HCT116 (cell line): ENCODE measurements around the gene PLSCR5. TPM values are rescaled to one million over a fixed set of nuclear protein-coding genes. Genes with fewer than 3 reads are reported as not detected.
A peak's percentile ranks its signal among the peaks of the same experiment; 100 is the strongest.

Experiments
- ATAC-seq: fragments of 200-7000 bp; cut with Tn5 transposase; 2 replicates; pipeline ENCODE4 v1.9.1; 2020; ENCODE audit warnings: mild to moderate bottlenecking, moderate library complexity
- BruUV-seq: library from RNA; stranded (reverse); fragments of 400-500 nt; replicated peaks from 2 replicates; lab custom pipeline; 2021; lab: Mats Ljungman, UMichigan
- CTCF ChIA-PET: fragments of 300-600 bp; sonication (Branson Sonifier 250); formaldehyde crosslinking; loops from one replicate; lab custom pipeline; 2021; ENCODE audit warnings: antibody characterized with exemption; lab: Charles Lee
- POLR2A ChIA-PET: fragments of 300-600, 350-600 bp; sonication (Branson Sonifier 250); formaldehyde crosslinking; loops from one replicate; lab custom pipeline; 2021; ENCODE audit warnings: antibody characterized with exemption; lab: Charles Lee
- RAD21 ChIA-PET, 2 experiments: fragments of 300-600 bp; sonication (Branson Sonifier 250); formaldehyde crosslinking; loops; one replicate each; lab custom pipeline; 2023; ENCODE audit warnings: low total read pairs in 2 of 2; ENCODE audit not compliant: uncharacterized antibody in 2 of 2, unreplicated experiment in 2 of 2, low non-redundant PET in 1 of 2; lab: Charles Lee
- DNase-seq: peaks from one replicate; pipeline ENCODE4 v3.0.0-alpha.2; 2010; ENCODE audit warnings: low read depth, low spot score
- H2AFZ ChIP-seq: fragments of 200-600 bp; shearing (Covaris generic), sonication (generic); 2 replicates; pipeline ENCODE4 v1.6.1; 2017; ENCODE audit warnings: low read depth, mixed run types, mixed read lengths, antibody characterized with exemption, low read length; ENCODE audit not compliant: poor library complexity, severe bottlenecking
- H3K27ac ChIP-seq: 2 replicates; pipeline ENCODE4 v1.5.1; 2012; ENCODE audit warnings: low read depth, low read length
- H3K27me3 ChIP-seq: fragments of 200-600 bp; sonication (generic); 2 replicates; pipeline ENCODE4 v1.6.1; 2016; ENCODE audit warnings: mixed run types, low read length, mixed read lengths; ENCODE audit not compliant: insufficient read depth
- H3K36me3 ChIP-seq, 2 experiments: fragments of 200-500 bp in 1 of 2; fragments of 200-600 bp in 1 of 2; sonication (Bioruptor generic) in 1 of 2; sonication (generic) in 1 of 2; 2 replicates each; pipeline versions ENCODE4 v1.5.1 to v1.6.1; 2014 to 2016; ENCODE audit warnings: low read length in 2 of 2, inconsistent platforms in 1 of 2, mixed read lengths in 1 of 2, mixed run types in 1 of 2; ENCODE audit not compliant: insufficient read depth in 2 of 2, control insufficient read depth in 1 of 2
- H3K4me1 ChIP-seq, 2 experiments: fragments of 200-600 bp in 1 of 2; sonication (generic) in 1 of 2; 2 replicates each; pipeline versions ENCODE4 v1.5.1 to v1.6.1; 2012 to 2017; ENCODE audit warnings: low read length in 2 of 2, inconsistent platforms in 1 of 2, mild to moderate bottlenecking in 1 of 2, mixed read lengths in 1 of 2, mixed run types in 1 of 2, moderate library complexity in 1 of 2; ENCODE audit not compliant: insufficient read depth in 2 of 2, control insufficient read depth in 1 of 2
- H3K4me2 ChIP-seq: fragments of 200-600 bp; sonication (generic); 2 replicates; pipeline ENCODE4 v1.6.1; 2017; ENCODE audit warnings: mixed run types, low read length, mixed read lengths
- H3K4me3 ChIP-seq, 2 experiments: fragments of 200-600 bp in 1 of 2; sonication (generic) in 1 of 2; replicated peaks in 1 of 2; 2 replicates each; pipeline ENCODE4 v1.5.1; 2011 to 2016; ENCODE audit warnings: low read length in 2 of 2, control low read depth in 1 of 2, low read depth in 1 of 2, mild to moderate bottlenecking in 1 of 2, mixed read lengths in 1 of 2, mixed run types in 1 of 2
- H3K79me2 ChIP-seq: fragments of 200-600 bp; sonication (generic); 2 replicates; pipeline ENCODE4 v1.6.1; 2017; ENCODE audit warnings: mild to moderate bottlenecking, mixed run types, low read length, moderate library complexity, mixed read lengths; ENCODE audit not compliant: insufficient read depth
- H3K9ac ChIP-seq: fragments of 200-600 bp; sonication (generic); 2 replicates; pipeline ENCODE4 v1.6.1; 2016; ENCODE audit warnings: low read length, mixed read lengths
- H3K9me2 ChIP-seq: fragments of 200-600 bp; sonication (generic), shearing (Covaris generic); 2 replicates; pipeline ENCODE4 v1.6.1; 2017; ENCODE audit warnings: mixed run types, mild to moderate bottlenecking, moderate library complexity; ENCODE audit not compliant: insufficient read depth
- H3K9me3 ChIP-seq, 2 experiments: fragments of 200-500 bp in 1 of 2; fragments of 200-600 bp in 1 of 2; sonication (Bioruptor generic) in 1 of 2; sonication (generic) in 1 of 2; 2 replicates each; pipeline ENCODE4 v1.6.1; 2014 to 2017; ENCODE audit warnings: low read length in 2 of 2, mixed read lengths in 2 of 2, inconsistent platforms in 1 of 2, low read depth in 1 of 2, mild to moderate bottlenecking in 1 of 2, mixed run types in 1 of 2, moderate library complexity in 1 of 2; ENCODE audit not compliant: control insufficient read depth in 1 of 2, insufficient read depth in 1 of 2
- H4K20me1 ChIP-seq: fragments of 200-600 bp; sonication (generic), shearing (Covaris generic); 2 replicates; pipeline ENCODE4 v1.6.1; 2017; ENCODE audit warnings: mixed run types, mild to moderate bottlenecking, moderate library complexity; ENCODE audit not compliant: insufficient read depth
- CBX3 ChIP-seq: IDR thresholded peaks from 2 replicates; pipeline ENCODE4 v1.6.1; 2012; ENCODE audit warnings: low read depth
- CEBPB ChIP-seq: IDR thresholded peaks from 2 replicates; pipeline ENCODE4 v1.6.1; 2012; ENCODE audit warnings: low read depth
- EZH2 ChIP-seq: fragments of 200-600 bp; sonication (generic); IDR thresholded peaks from 2 replicates; pipeline ENCODE4 v1.6.1; 2017; ENCODE audit warnings: antibody characterized with exemption, mixed run types
- EZH2phosphoT487 ChIP-seq: fragments of 200-600 bp; IDR thresholded peaks from 2 replicates; pipeline ENCODE4 v1.6.1; 2018; ENCODE audit warnings: antibody characterized with exemption, borderline replicate concordance
- FOSL1 ChIP-seq: IDR thresholded peaks from 2 replicates; pipeline ENCODE4 v1.6.1; 2012; ENCODE audit warnings: low read depth
- JUND ChIP-seq: IDR thresholded peaks from 2 replicates; pipeline ENCODE4 v1.6.1; 2012
- POLR2A ChIP-seq: IDR thresholded peaks from 2 replicates; pipeline ENCODE4 v1.7.0; 2011; ENCODE audit warnings: borderline replicate concordance; ENCODE audit not compliant: insufficient read depth, insufficient read length; ENCODE audit errors: extremely low read depth
- POLR2AphosphoS5 ChIP-seq: IDR thresholded peaks from 2 replicates; pipeline ENCODE4 v1.6.1; 2011; ENCODE audit warnings: mild to moderate bottlenecking, low read depth, low read length, moderate library complexity
- RAD21 ChIP-seq: IDR thresholded peaks from 2 replicates; pipeline ENCODE4 v1.6.1; 2012; ENCODE audit warnings: low read depth, mild to moderate bottlenecking
- TCF7L2 ChIP-seq: IDR thresholded peaks from 2 replicates; pipeline ENCODE4 v1.7.0; 2011; ENCODE audit warnings: borderline replicate concordance, inconsistent platforms; ENCODE audit not compliant: insufficient read depth, insufficient read length; ENCODE audit errors: extremely low read depth
- YY1 ChIP-seq: IDR thresholded peaks from 2 replicates; pipeline ENCODE4 v1.6.1; 2011; ENCODE audit warnings: low read length, low read depth, moderate library complexity, mild to moderate bottlenecking; ENCODE audit not compliant: insufficient replicate concordance; ENCODE audit errors: extremely low read depth
- ZNF274 ChIP-seq: fragments of 200-500 bp; sonication (Bioruptor generic); IDR thresholded peaks from 2 replicates; pipeline ENCODE4 v1.6.1; 2014; ENCODE audit warnings: mild to moderate bottlenecking, low read depth, low read length, inconsistent platforms
- intact Hi-C: fragments of 100-400 bp; cut with micrococcal nuclease; formaldehyde crosslinking; loops from 2 replicates; pipeline ENCODE4 v1.10.0; 2022
- total RNA-seq: library from RNA; stranded (reverse); gene quantifications from one replicate; pipeline ENCODE4 v1.2.1, GENCODE V29; 2021; ENCODE audit not compliant: unreplicated experiment
- TF ChIP-seq, protein P1 (sequence below): IDR thresholded peaks from 2 replicates; pipeline ENCODE4 v1.6.1; 2012
- TF ChIP-seq, protein P2 (sequence below): IDR thresholded peaks from 2 replicates; pipeline ENCODE4 v1.6.1; 2011; ENCODE audit warnings: mild to moderate bottlenecking, low read length, moderate library complexity; ENCODE audit not compliant: insufficient replicate concordance; ENCODE audit errors: extremely low read depth
- TF ChIP-seq, protein P3 (sequence below): IDR thresholded peaks from 2 replicates; pipeline ENCODE4 v1.6.1; 2012; ENCODE audit warnings: low read depth

Gene PLSCR5
- total RNA-seq, 1 experiment from 2014 or later = not detected

DNA sequence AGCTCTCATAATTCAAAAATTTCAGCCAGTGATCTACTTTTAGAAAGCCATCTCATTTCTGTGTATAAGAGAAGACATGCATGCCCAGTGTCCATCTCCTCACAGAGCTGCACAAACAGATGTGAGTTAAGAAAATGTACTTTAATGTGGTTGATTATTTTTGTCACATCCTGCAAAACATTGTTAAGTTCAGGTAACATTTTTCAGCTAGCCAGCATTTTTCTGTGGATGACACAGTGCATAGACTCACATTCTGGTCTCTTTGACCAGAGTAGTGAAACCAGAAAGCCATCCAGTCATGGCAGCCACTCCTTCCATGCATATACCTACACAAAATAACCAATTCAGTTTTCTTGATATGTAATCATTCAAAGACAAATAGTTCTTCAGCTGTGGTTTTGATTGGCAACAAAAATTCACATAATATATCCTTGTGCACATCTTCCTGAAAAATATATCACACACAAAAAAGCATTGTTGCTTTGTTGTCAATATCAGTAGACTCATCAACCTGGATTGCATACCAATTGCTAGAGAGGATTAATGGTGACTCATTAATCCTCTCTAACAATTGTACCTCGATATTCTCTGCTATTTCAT lies 58.7 kb downstream of the PLSCR5 start:
- intact Hi-C loops = no loop called here
- H3K27me3 ChIP-seq = no peaks in the 10 kb centered on the region
- no peak overlapping the region for H3K4me3 ChIP-seq
- no peaks in the 10 kb centered on the region for H4K20me1 ChIP-seq
- no peaks in the 10 kb centered on the region for H3K36me3 ChIP-seq
- H3K9me2 ChIP-seq = no peaks in the 10 kb centered on the region
- TF ChIP-seq POLR2AphosphoS5 = no peak
- TF ChIP-seq, protein P1, sequence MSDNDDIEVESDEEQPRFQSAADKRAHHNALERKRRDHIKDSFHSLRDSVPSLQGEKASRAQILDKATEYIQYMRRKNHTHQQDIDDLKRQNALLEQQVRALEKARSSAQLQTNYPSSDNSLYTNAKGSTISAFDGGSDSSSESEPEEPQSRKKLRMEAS = no peak
- TF ChIP-seq CBX3 = no peak
- 0 out of 2 replicates have a peak, but pooled peaks have one; percentile 19 for TF ChIP-seq FOSL1
- TF ChIP-seq, protein P2, sequence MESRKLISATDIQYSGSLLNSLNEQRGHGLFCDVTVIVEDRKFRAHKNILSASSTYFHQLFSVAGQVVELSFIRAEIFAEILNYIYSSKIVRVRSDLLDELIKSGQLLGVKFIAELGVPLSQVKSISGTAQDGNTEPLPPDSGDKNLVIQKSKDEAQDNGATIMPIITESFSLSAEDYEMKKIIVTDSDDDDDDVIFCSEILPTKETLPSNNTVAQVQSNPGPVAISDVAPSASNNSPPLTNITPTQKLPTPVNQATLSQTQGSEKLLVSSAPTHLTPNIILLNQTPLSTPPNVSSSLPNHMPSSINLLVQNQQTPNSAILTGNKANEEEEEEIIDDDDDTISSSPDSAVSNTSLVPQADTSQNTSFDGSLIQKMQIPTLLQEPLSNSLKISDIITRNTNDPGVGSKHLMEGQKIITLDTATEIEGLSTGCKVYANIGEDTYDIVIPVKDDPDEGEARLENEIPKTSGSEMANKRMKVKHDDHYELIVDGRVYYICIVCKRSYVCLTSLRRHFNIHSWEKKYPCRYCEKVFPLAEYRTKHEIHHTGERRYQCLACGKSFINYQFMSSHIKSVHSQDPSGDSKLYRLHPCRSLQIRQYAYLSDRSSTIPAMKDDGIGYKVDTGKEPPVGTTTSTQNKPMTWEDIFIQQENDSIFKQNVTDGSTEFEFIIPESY = no peak
- no peak for TF ChIP-seq POLR2A
- no peak for TF ChIP-seq EZH2
- no peak for TF ChIP-seq ZNF274
- TF ChIP-seq YY1 = no peak
- TF ChIP-seq, protein P3, sequence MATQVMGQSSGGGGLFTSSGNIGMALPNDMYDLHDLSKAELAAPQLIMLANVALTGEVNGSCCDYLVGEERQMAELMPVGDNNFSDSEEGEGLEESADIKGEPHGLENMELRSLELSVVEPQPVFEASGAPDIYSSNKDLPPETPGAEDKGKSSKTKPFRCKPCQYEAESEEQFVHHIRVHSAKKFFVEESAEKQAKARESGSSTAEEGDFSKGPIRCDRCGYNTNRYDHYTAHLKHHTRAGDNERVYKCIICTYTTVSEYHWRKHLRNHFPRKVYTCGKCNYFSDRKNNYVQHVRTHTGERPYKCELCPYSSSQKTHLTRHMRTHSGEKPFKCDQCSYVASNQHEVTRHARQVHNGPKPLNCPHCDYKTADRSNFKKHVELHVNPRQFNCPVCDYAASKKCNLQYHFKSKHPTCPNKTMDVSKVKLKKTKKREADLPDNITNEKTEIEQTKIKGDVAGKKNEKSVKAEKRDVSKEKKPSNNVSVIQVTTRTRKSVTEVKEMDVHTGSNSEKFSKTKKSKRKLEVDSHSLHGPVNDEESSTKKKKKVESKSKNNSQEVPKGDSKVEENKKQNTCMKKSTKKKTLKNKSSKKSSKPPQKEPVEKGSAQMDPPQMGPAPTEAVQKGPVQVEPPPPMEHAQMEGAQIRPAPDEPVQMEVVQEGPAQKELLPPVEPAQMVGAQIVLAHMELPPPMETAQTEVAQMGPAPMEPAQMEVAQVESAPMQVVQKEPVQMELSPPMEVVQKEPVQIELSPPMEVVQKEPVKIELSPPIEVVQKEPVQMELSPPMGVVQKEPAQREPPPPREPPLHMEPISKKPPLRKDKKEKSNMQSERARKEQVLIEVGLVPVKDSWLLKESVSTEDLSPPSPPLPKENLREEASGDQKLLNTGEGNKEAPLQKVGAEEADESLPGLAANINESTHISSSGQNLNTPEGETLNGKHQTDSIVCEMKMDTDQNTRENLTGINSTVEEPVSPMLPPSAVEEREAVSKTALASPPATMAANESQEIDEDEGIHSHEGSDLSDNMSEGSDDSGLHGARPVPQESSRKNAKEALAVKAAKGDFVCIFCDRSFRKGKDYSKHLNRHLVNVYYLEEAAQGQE = no peak
- no peak for TF ChIP-seq CEBPB
- TF ChIP-seq RAD21 = no peak
- no peak for TF ChIP-seq EZH2phosphoT487
- TF ChIP-seq TCF7L2 = no peak
- TF ChIP-seq JUND = 0 out of 2 replicates have a peak, but pooled peaks have one; percentile 14
- TF ChIP-seq, all 23 proteins: peak for 2
- ATAC-seq (no peak), DNase-seq (no peak)
- Histone ChIP-seq H3K4me2 (no peak overlapping the region), H3K9ac (no peak overlapping the region), H3K9me3 (no peaks in the 10 kb centered on the region), H3K27ac (no peak overlapping the region), H2AFZ (no peak overlapping the region), H3K79me2 (peaks cover 31% of the 10 kb centered on the region), H3K4me1 (peaks cover 0 to 37% of the 10 kb centered on the region in 2 experiments; a peak in 2 of 4 replicates)
- ChIA-PET POLR2A (no interaction called here), RAD21 (no interaction called here), CTCF (no interaction called here)
- BruUV-seq = no TSS peak
